ENCODE data around the gene RNASEL.

Gene RNASEL

DNA sequence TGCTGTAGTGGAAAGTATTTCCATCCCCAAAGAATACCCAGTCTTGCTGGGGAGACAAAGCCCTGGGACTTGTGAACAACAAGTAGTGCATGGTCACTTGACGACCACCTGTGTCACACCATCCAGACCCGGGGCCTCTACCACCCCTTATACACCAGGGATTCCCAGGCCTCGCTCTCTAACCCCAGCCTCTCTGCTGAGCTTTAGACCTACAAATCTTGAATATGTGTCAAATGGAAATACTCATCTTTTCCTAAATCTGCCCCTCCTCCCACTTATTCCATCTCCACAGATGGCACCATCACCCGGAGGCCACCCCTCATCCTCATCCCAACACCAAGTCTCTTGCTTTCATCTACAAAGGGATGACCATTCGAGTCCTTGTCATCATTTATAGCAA, 875 bp upstream of the RNASEL start:
- Histone ChIP-seq H3K9me2 (ENCODE audit: low read depth, low read length) (no peaks in the 10 kb centered on the region), H3K4me1 (ENCODE audit: insufficient read depth, low read length, severe bottlenecking) (peaks cover 22% of the 10 kb centered on the region), H4K20me1 (ENCODE audit: insufficient read depth, low read length) (no peaks in the 10 kb centered on the region), H3K36me3 (ENCODE audit: insufficient read depth, low read length) (no peaks in the 10 kb centered on the region), H3K79me2 (ENCODE audit: insufficient read depth, low read length) (no peaks in the 10 kb centered on the region), H3K4me3 (ENCODE audit: low read depth, low read length, poor library complexity, severe bottlenecking) (no peak overlapping the region), H3K4me2 (ENCODE audit: low read length) (no peak overlapping the region), H2AFZ (ENCODE audit: low read length) (no peak overlapping the region), H3F3A (ENCODE audit: insufficient read depth, low read length) (no peaks in the 10 kb centered on the region), H3K9ac (ENCODE audit: low read length) (no peak overlapping the region), H3K9me3 (ENCODE audit: low read length) (no peaks in the 10 kb centered on the region), H3K27ac (ENCODE audit: low read depth, low read length, poor library complexity, severe bottlenecking) (no peak overlapping the region), H3K27me3 (ENCODE audit: insufficient read depth, low read length) (no peaks in the 10 kb centered on the region)
- TF ChIP-seq, protein P1, sequence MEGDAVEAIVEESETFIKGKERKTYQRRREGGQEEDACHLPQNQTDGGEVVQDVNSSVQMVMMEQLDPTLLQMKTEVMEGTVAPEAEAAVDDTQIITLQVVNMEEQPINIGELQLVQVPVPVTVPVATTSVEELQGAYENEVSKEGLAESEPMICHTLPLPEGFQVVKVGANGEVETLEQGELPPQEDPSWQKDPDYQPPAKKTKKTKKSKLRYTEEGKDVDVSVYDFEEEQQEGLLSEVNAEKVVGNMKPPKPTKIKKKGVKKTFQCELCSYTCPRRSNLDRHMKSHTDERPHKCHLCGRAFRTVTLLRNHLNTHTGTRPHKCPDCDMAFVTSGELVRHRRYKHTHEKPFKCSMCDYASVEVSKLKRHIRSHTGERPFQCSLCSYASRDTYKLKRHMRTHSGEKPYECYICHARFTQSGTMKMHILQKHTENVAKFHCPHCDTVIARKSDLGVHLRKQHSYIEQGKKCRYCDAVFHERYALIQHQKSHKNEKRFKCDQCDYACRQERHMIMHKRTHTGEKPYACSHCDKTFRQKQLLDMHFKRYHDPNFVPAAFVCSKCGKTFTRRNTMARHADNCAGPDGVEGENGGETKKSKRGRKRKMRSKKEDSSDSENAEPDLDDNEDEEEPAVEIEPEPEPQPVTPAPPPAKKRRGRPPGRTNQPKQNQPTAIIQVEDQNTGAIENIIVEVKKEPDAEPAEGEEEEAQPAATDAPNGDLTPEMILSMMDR (IDR thresholded peaks at IDR 0.05; ENCODE audit: low read length), result no peak
- TF ChIP-seq EZH2 (IDR thresholded peaks at IDR 0.05; ENCODE audit: borderline replicate concordance, low read length), result no peak

- H3K4me2 ChIP-seq (ENCODE audit: low read length), result peak overlapping the region; percentile 96
- H3K9me2 ChIP-seq (ENCODE audit: low read depth, low read length), result no peaks in the 10 kb centered on the region
- H2AFZ ChIP-seq (ENCODE audit: low read length), result peak overlapping the region; percentile 95
- peak overlapping the region; percentile 89 for H3K4me3 ChIP-seq (ENCODE audit: low read depth, low read length, poor library complexity, severe bottlenecking)
- no peaks in the 10 kb centered on the region for H3K27me3 ChIP-seq (ENCODE audit: insufficient read depth, low read length)
- peak overlapping the region; percentile 90; the same call in 1 of the 2 replicates for H3K9ac ChIP-seq (ENCODE audit: low read length)
- H4K20me1 ChIP-seq (ENCODE audit: insufficient read depth, low read length), result no peaks in the 10 kb centered on the region
- TF ChIP-seq, protein P1 (IDR thresholded peaks at IDR 0.05; ENCODE audit: low read length), result no peak
- TF ChIP-seq EZH2 (IDR thresholded peaks at IDR 0.05; ENCODE audit: borderline replicate concordance, low read length), result no peak
- no peak overlapping the region for H3K27ac ChIP-seq (ENCODE audit: low read depth, low read length, poor library complexity, severe bottlenecking)
- no peaks in the 10 kb centered on the region for H3K9me3 ChIP-seq (ENCODE audit: low read length)
- no peaks in the 10 kb centered on the region for H3F3A ChIP-seq (ENCODE audit: insufficient read depth, low read length)
- H3K4me1 ChIP-seq (ENCODE audit: insufficient read depth, low read length, severe bottlenecking), result peaks cover 22% of the 10 kb centered on the region
- H3K36me3 ChIP-seq (ENCODE audit: insufficient read depth, low read length), result no peaks in the 10 kb centered on the region
- no peaks in the 10 kb centered on the region for H3K79me2 ChIP-seq (ENCODE audit: insufficient read depth, low read length)
Observed at GRCh38 chr1:182589520-182589919, 464 bp upstream of the RNASEL start.

DNA sequence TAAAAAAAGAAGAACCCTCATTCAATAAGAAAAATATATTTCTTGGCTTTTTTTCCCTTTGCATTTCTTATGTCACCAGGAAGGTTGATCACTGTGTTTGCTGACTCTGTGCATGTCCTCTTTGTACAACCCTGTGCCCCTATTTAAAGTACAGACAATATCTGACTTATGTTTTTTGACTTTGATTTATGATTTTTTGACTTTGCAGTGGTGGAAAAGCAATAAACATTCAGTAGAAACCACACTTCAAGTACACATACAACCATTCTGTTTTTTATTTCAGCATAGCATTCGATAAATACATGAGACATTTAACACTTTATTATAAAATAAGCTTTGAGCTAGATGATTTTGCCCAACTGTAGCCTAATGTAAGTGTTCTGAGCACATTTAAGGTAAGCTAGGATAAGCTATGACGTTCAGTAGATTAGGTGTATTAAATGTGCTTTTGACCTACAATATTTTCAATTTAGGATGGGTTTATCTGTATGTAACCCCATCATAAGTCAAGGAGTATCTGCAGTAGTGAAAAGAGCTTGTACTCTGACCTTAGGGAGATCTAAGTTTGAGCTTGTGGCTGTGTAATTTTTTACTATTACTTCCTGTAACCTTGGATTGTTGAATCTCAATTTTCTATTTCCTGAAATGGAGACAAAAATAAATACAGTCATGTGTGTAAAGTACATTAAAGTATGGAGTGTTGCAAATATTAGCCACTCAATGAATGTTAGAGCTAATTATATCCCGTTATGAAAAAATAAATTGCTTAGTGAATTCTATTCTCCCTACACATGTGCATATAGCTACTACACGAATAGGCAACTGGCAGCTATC, 1.2 kb downstream of the RNASEL start:
- no peaks in the 10 kb centered on the region for H3K9me2 ChIP-seq (ENCODE audit: low read depth, low read length)
- H3K4me3 ChIP-seq (ENCODE audit: low read depth, low read length, poor library complexity, severe bottlenecking), result peak overlapping the region; percentile 89
- TF ChIP-seq, protein P1 (IDR thresholded peaks at IDR 0.05; ENCODE audit: low read length), result no peak
- no peak for TF ChIP-seq EZH2 (IDR thresholded peaks at IDR 0.05; ENCODE audit: borderline replicate concordance, low read length)
- no peaks in the 10 kb centered on the region; the same call in 1 of the 2 replicates for H3K36me3 ChIP-seq (ENCODE audit: insufficient read depth, low read length)
- H3K79me2 ChIP-seq (ENCODE audit: insufficient read depth, low read length), result no peaks in the 10 kb centered on the region
- no peaks in the 10 kb centered on the region for H4K20me1 ChIP-seq (ENCODE audit: insufficient read depth, low read length)
- H3K4me2 ChIP-seq (ENCODE audit: low read length), result peak overlapping the region; percentile 96
- no peak overlapping the region for H3K27ac ChIP-seq (ENCODE audit: low read depth, low read length, poor library complexity, severe bottlenecking)
- no peaks in the 10 kb centered on the region for H3F3A ChIP-seq (ENCODE audit: insufficient read depth, low read length)
- H3K9me3 ChIP-seq (ENCODE audit: low read length), result no peaks in the 10 kb centered on the region
- H2AFZ ChIP-seq (ENCODE audit: low read length), result peak overlapping the region; percentile 95; the same call in 1 of the 2 replicates
- peak overlapping the region; percentile 90 for H3K9ac ChIP-seq (ENCODE audit: low read length)
- H3K27me3 ChIP-seq (ENCODE audit: insufficient read depth, low read length), result no peaks in the 10 kb centered on the region
- peaks cover 22% of the 10 kb centered on the region for H3K4me1 ChIP-seq (ENCODE audit: insufficient read depth, low read length, severe bottlenecking)

Data from OCI-LY1 (cell line).